Cardiac muscle cell (in vitro differentiated cells and primary cell): Measurements from ENCODE around the gene B3GNT4. TPM values are rescaled to one million over a fixed set of nuclear protein-coding genes. Genes with fewer than 3 reads are reported as not detected.

Experiments
- DNase-seq, 2 donors: peaks; one replicate each; pipeline versions ENCODE4 v3.0.0 to v3.0.0-alpha.2; 2010 to 2017; ENCODE audit warnings: low read depth in 1 of 2, low spot score in 1 of 2
- H3K27ac ChIP-seq: fragments of 200-600 bp; sonication (generic); 2 replicates; pipeline ENCODE4 v1.5.1; 2016
- H3K27me3 ChIP-seq: fragments of 200-600 bp; sonication (generic); 2 replicates; pipeline ENCODE4 v1.6.0; 2016; ENCODE audit warnings: control low read depth
- H3K36me3 ChIP-seq: fragments of 200-600 bp; sonication (generic); 2 replicates; pipeline ENCODE4 v1.5.1; 2016; ENCODE audit warnings: control low read depth
- H3K4me1 ChIP-seq: fragments of 200-600 bp; sonication (generic); 2 replicates; pipeline ENCODE4 v1.8.1; 2017; ENCODE audit warnings: low read depth, mild to moderate bottlenecking, mixed run types
- H3K4me3 ChIP-seq: fragments of 200-600 bp; sonication (generic); 2 replicates; pipeline ENCODE4 v1.5.1; 2016; ENCODE audit warnings: mild to moderate bottlenecking
- H3K9me3 ChIP-seq: fragments of 200-600 bp; sonication (generic); 2 replicates; pipeline ENCODE4 v1.5.1; 2017; ENCODE audit warnings: low read depth, mild to moderate bottlenecking, control low read depth
- polyA plus RNA-seq: library from polyadenylated mRNA; unstranded; fragments of >200 nt; fragmentation: Nextera tagmentation; extraction: Ambion mirVana; gene quantifications from 2 replicates; pipeline ENCODE4 v1.2.1, GENCODE V29; 2016
- total RNA-seq: library from RNA; depleted of rRNA; stranded (reverse); fragments of >200 nt; gene quantifications from 2 replicates; pipeline ENCODE4 v1.2.3, GENCODE V29; 2016
- TF ChIP-seq, protein P1 (sequence below): IDR thresholded peaks from 2 replicates; pipeline ENCODE4 v1.5.1; 2012; ENCODE audit warnings: low read depth, mild to moderate bottlenecking, low read length

The B3GNT4 gene
- total and polyA plus RNA-seq, 2 experiments from 2014 or later = 0.12 to 2.2 TPM

- DNase-seq = no peak
- H3K4me1 ChIP-seq = no peaks in the 10 kb centered on the region
- H3K36me3 ChIP-seq = no peaks in the 10 kb centered on the region
- H3K27ac ChIP-seq = no peak overlapping the region
- H3K4me3 ChIP-seq = no peak overlapping the region
- H3K27me3 ChIP-seq = no peaks in the 10 kb centered on the region
- H3K9me3 ChIP-seq = no peaks in the 10 kb centered on the region
- TF ChIP-seq, protein P1, sequence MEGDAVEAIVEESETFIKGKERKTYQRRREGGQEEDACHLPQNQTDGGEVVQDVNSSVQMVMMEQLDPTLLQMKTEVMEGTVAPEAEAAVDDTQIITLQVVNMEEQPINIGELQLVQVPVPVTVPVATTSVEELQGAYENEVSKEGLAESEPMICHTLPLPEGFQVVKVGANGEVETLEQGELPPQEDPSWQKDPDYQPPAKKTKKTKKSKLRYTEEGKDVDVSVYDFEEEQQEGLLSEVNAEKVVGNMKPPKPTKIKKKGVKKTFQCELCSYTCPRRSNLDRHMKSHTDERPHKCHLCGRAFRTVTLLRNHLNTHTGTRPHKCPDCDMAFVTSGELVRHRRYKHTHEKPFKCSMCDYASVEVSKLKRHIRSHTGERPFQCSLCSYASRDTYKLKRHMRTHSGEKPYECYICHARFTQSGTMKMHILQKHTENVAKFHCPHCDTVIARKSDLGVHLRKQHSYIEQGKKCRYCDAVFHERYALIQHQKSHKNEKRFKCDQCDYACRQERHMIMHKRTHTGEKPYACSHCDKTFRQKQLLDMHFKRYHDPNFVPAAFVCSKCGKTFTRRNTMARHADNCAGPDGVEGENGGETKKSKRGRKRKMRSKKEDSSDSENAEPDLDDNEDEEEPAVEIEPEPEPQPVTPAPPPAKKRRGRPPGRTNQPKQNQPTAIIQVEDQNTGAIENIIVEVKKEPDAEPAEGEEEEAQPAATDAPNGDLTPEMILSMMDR = no peak
These were observed 13.7 kb upstream of the B3GNT4 start for GRCh38 chr12:122189626-122190475.

GRCh38 chr12:122190842-122191668, 12.5 kb upstream of the B3GNT4 start:
- H3K4me3 ChIP-seq = no peak overlapping the region
- H3K9me3 ChIP-seq = no peaks in the 10 kb centered on the region
- TF ChIP-seq, protein P1 = peak; percentile 83
- no peaks in the 10 kb centered on the region for H3K4me1 ChIP-seq
- H3K27me3 ChIP-seq = no peaks in the 10 kb centered on the region
- H3K36me3 ChIP-seq = no peaks in the 10 kb centered on the region
- no peak overlapping the region for H3K27ac ChIP-seq
- peak; percentile 62 to 69 for DNase-seq

GRCh38 chr12:122192441-122192840, 11.1 kb upstream of the B3GNT4 start:
- TF ChIP-seq, protein P1 = no peak
- Histone ChIP-seq H3K9me3 (no peaks in the 10 kb centered on the region), H3K36me3 (no peaks in the 10 kb centered on the region), H3K27ac (no peak overlapping the region), H3K4me1 (no peaks in the 10 kb centered on the region), H3K4me3 (no peak overlapping the region), H3K27me3 (no peaks in the 10 kb centered on the region)
- DNase-seq = no peak

DNA sequence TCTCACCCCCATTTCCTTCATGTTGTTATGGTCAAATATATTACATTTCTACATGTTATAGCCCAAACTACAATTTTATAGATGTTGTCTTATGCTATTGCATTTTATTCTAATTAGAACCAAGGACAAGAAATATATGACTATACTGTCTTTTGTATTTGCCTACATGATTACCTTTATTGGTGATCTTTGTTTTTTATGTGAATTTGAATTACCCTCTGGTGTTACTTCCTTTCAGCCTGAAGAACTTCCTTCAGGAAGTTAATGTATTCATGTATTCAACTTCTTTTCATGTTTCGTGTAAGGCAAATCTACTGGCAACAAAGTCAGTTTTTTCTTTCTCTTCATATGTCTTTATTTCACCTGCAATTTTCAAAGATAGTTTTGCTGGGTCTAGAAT, 8.7 kb upstream of the B3GNT4 start:
- TF ChIP-seq, protein P1 = no peak
- Histone ChIP-seq H3K27ac (no peak overlapping the region), H3K27me3 (no peaks in the 10 kb centered on the region), H3K9me3 (no peaks in the 10 kb centered on the region), H3K36me3 (no peaks in the 10 kb centered on the region), H3K4me1 (no peaks in the 10 kb centered on the region), H3K4me3 (no peak overlapping the region)
- DNase-seq = no peak

DNA sequence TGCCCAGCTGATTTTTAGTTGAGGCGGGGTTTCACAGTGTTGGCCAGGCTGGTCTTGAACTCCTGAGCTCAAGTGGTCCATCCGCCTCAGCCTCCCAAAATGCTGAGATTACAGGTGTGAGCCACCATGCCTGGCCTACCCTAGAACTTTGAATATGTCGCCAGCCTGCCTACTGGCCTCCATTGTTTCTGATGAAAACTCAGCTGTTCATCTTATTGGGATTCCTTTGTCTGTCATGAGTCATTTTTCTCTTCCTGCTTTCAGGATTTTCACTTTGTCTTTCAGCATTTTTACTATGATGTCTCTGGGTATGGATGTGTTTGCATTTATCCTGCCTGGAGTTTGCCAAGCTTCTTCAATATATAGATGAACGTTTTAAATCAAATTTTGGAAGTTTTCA, 8.1 kb upstream of the B3GNT4 start:
- Histone ChIP-seq H3K4me3 (no peak overlapping the region), H3K4me1 (no peaks in the 10 kb centered on the region), H3K36me3 (no peaks in the 10 kb centered on the region), H3K27ac (no peak overlapping the region), H3K9me3 (no peaks in the 10 kb centered on the region), H3K27me3 (no peaks in the 10 kb centered on the region)
- TF ChIP-seq, protein P1 = no peak
- DNase-seq = no peak
